Measurements from ENCODE around the gene NOC4L.

- TF ChIP-seq CTCF (optimal IDR thresholded peaks at IDR 0.05 in 1 of 3, IDR thresholded peaks at IDR 0.05 in 1 of 3, conservative IDR thresholded peaks at IDR 0.05 in 1 of 3; ENCODE audit: extremely low read depth in 1 of 3, insufficient read depth in 2 of 3, low read length in 3 of 3) (no peak), EZH2 (IDR thresholded peaks at IDR 0.05; ENCODE audit: low read length) (no peak)
Observed at GRCh38 chr12:132115500-132115899, 28.8 kb upstream of the NOC4L start.

All from keratinocyte (primary cell).